Prostate gland (tissue), 2 donors: ENCODE data around the gene HRK.

Experiments used
- CTCF ChIP-seq, 4 experiments: fragments of 200-600 bp in 2 of 4; fragments of 450-650 bp in 2 of 4; sonication (generic) in 2 of 4; IDR thresholded peaks; 1 replicate in 3 of 4; 2 replicates in 1 of 4; pipeline ENCODE4 v1.5.1; 2016 to 2019; ENCODE audit warnings: antibody characterized with exemption in 4 of 4, mild to moderate bottlenecking in 2 of 4, moderate library complexity in 2 of 4
- POLR2A ChIP-seq: fragments of 450-650 bp; IDR thresholded peaks from one replicate; pipeline ENCODE4 v1.6.1; 2016; ENCODE audit warnings: antibody characterized with exemption, mild to moderate bottlenecking

DNA sequence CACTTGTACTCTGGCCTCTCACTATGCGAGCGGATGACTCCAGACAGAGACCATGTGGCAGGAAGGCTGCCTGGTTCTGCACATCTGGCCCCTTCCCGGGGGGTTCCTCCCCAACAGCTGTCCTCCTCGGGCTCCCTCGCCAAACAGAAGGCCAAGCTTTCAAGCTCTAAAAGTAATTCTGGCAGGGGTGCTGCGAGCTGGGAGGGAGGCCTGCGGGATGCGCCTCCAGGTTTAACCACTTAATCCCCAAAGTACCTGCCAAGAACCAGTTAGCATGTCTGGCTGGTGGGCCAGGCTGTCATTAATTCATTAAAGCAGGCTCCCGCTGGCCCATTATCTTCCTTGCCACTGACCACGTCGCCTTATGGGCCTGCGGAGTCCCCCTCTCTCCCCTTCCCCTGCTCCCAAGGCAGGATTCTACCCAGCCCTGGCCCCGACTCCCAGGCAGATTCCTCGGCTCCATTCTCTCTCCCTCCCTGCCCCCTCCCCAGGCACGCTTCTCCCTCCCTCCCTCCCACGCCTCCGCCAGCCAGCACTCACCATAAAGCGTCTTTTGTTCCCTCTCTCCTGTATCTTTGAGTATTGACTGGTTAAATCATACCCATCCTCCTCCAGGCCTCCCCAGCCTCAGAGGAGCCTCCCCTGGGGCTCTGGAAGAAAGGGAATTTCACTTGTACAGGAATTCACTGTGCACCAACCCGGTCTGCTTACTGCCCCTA, 4.9 kb downstream of the HRK start:
- no peak for TF ChIP-seq CTCF (IDR thresholded peaks at IDR 0.05)
- no peak for TF ChIP-seq POLR2A
